ENCODE results near the gene OR1J1.

Gene OR1J1

DNA sequence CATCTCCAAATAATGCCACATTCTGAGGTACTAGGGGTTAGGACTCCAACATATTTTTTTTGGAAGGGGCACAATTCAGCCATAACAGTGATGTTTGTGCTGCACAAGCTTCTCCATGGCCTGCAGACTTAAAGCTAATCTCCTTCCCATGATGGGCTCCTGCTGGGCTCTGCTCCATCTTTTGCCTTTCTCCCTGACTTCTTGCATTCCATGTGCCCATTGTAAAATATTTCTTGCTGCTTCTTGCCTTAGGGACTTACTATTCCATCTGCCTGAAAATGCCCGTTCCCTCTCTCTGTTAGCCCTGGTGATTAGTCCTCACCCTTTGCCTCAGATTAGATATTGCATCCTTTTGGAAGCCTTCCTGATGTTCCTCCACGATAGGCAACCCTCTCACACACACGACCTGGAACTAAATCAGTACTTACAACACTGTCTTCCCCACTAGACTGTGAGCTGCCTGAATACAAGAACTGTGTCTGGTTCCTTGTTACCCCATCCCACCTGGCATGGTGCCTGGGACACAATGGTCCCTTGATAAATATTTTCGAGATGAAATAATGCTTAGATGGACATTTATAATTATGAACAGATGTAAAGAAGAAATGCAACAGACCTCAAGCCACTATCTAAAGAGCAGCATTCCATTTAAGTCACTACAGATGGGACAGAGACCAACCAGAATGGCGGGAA lies 33.5 kb downstream of the OR1J1 start:
- no peak for DNase-seq (ENCODE audit: low read depth in 1 of 2, low spot score in 1 of 2)
- Histone ChIP-seq H3K27ac (replicated peaks) (no peak overlapping the region), H3K27me3 (ENCODE audit: insufficient read depth, poor library complexity, severe bottlenecking) (no peaks in the 10 kb centered on the region), H3K4me3 (replicated peaks; ENCODE audit: insufficient read depth, low read length) (no peak overlapping the region)
- no peak for TF ChIP-seq GABPA (IDR thresholded peaks at IDR 0.05; ENCODE audit: low read depth)
- no peak for TF ChIP-seq POLR2AphosphoS5 (IDR thresholded peaks at IDR 0.05; ENCODE audit: low read depth)
- no peak for TF ChIP-seq SPI1 (IDR thresholded peaks at IDR 0.05; ENCODE audit: borderline replicate concordance, low read depth)
- TF ChIP-seq, protein P1, sequence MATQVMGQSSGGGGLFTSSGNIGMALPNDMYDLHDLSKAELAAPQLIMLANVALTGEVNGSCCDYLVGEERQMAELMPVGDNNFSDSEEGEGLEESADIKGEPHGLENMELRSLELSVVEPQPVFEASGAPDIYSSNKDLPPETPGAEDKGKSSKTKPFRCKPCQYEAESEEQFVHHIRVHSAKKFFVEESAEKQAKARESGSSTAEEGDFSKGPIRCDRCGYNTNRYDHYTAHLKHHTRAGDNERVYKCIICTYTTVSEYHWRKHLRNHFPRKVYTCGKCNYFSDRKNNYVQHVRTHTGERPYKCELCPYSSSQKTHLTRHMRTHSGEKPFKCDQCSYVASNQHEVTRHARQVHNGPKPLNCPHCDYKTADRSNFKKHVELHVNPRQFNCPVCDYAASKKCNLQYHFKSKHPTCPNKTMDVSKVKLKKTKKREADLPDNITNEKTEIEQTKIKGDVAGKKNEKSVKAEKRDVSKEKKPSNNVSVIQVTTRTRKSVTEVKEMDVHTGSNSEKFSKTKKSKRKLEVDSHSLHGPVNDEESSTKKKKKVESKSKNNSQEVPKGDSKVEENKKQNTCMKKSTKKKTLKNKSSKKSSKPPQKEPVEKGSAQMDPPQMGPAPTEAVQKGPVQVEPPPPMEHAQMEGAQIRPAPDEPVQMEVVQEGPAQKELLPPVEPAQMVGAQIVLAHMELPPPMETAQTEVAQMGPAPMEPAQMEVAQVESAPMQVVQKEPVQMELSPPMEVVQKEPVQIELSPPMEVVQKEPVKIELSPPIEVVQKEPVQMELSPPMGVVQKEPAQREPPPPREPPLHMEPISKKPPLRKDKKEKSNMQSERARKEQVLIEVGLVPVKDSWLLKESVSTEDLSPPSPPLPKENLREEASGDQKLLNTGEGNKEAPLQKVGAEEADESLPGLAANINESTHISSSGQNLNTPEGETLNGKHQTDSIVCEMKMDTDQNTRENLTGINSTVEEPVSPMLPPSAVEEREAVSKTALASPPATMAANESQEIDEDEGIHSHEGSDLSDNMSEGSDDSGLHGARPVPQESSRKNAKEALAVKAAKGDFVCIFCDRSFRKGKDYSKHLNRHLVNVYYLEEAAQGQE (IDR thresholded peaks at IDR 0.05; ENCODE audit: insufficient replicate concordance, low read depth): no peak
- TF ChIP-seq, protein P2, sequence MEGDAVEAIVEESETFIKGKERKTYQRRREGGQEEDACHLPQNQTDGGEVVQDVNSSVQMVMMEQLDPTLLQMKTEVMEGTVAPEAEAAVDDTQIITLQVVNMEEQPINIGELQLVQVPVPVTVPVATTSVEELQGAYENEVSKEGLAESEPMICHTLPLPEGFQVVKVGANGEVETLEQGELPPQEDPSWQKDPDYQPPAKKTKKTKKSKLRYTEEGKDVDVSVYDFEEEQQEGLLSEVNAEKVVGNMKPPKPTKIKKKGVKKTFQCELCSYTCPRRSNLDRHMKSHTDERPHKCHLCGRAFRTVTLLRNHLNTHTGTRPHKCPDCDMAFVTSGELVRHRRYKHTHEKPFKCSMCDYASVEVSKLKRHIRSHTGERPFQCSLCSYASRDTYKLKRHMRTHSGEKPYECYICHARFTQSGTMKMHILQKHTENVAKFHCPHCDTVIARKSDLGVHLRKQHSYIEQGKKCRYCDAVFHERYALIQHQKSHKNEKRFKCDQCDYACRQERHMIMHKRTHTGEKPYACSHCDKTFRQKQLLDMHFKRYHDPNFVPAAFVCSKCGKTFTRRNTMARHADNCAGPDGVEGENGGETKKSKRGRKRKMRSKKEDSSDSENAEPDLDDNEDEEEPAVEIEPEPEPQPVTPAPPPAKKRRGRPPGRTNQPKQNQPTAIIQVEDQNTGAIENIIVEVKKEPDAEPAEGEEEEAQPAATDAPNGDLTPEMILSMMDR (IDR thresholded peaks at IDR 0.05; ENCODE audit: insufficient read depth, low read length): no peak

DNA sequence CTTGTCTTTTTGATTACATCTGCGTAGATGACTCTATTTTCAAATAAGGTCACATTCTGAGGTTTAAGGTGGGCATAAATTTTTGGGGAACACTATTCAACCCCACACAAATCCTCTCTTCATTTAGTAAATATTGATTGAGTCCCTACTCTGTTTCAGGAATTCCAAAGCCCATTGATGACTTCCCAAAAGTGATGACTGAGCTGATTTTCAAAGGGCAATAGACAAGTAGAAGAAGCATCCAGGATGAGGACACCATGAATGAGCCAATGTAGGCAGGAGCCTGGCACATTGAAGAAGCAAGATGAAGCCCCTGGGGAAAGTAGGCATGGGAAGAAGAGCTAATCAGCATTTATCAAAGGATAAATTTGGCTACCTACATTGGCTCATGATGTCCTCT lies 35.2 kb downstream of the OR1J1 start:
- no peak for DNase-seq (ENCODE audit: low read depth in 1 of 2, low spot score in 1 of 2)

More for the DNA sequence above, 35.2 kb downstream of the OR1J1 start:
- no peaks in the 10 kb centered on the region for H3K27me3 ChIP-seq (ENCODE audit: insufficient read depth, poor library complexity, severe bottlenecking)
- H3K4me3 ChIP-seq (replicated peaks; ENCODE audit: insufficient read depth, low read length): no peak overlapping the region
- TF ChIP-seq GABPA (IDR thresholded peaks at IDR 0.05; ENCODE audit: low read depth): no peak
- TF ChIP-seq, protein P2 (IDR thresholded peaks at IDR 0.05; ENCODE audit: insufficient read depth, low read length): no peak
- TF ChIP-seq, protein P1 (IDR thresholded peaks at IDR 0.05; ENCODE audit: insufficient replicate concordance, low read depth): no peak
- TF ChIP-seq POLR2AphosphoS5 (IDR thresholded peaks at IDR 0.05; ENCODE audit: low read depth): no peak
- TF ChIP-seq SPI1 (IDR thresholded peaks at IDR 0.05; ENCODE audit: borderline replicate concordance, low read depth): no peak
- H3K27ac ChIP-seq (replicated peaks): no peak overlapping the region
